Activated CD4-positive, alpha-beta T cell treated with anti-CD3 and anti-CD28 coated beads for 48 hours (primary cell): Measurements from ENCODE around the gene PRRT2.
"Not testable (repeated sequence)": the region's sequence is repeated elsewhere in the genome, so short reads cannot be mapped to it uniquely, and the experiment has no call there.

Experiments
- DNase-seq: peaks from one replicate; pipeline ENCODE4 v3.0.0-alpha.2; 2020

The PRRT2 gene

DNA sequence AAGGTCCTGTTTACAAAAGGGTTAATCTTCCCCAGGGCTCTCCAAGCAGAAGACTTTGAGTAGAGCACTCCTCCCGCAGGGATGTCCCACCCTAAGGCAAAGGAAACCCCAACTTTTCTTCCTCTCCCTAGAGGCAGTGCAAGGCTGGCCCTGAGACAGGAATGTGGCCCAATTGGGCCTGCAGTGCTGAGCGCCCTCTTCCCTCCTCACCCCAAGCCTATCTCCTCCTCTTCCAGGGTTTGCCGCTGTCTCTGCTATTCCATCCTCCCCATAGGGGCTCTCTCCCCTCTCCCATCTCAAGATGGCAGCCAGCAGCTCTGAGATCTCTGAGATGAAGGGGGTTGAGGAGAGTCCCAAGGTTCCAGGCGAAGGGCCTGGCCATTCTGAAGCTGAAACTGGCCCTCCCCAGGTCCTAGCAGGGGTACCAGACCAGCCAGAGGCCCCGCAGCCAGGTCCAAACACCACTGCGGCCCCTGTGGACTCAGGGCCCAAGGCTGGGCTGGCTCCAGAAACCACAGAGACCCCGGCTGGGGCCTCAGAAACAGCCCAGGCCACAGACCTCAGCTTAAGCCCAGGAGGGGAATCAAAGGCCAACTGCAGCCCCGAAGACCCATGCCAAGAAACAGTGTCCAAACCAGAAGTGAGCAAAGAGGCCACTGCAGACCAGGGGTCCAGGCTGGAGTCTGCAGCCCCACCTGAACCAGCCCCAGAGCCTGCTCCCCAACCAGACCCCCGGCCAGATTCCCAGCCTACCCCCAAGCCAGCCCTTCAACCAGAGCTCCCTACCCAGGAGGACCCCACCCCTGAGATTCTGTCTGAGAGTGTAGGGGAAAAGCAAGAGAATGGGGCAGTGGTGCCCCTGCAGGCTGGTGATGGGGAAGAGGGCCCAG lies 1.0 kb downstream of the PRRT2 start:
- DNase-seq, result no peak

DNA sequence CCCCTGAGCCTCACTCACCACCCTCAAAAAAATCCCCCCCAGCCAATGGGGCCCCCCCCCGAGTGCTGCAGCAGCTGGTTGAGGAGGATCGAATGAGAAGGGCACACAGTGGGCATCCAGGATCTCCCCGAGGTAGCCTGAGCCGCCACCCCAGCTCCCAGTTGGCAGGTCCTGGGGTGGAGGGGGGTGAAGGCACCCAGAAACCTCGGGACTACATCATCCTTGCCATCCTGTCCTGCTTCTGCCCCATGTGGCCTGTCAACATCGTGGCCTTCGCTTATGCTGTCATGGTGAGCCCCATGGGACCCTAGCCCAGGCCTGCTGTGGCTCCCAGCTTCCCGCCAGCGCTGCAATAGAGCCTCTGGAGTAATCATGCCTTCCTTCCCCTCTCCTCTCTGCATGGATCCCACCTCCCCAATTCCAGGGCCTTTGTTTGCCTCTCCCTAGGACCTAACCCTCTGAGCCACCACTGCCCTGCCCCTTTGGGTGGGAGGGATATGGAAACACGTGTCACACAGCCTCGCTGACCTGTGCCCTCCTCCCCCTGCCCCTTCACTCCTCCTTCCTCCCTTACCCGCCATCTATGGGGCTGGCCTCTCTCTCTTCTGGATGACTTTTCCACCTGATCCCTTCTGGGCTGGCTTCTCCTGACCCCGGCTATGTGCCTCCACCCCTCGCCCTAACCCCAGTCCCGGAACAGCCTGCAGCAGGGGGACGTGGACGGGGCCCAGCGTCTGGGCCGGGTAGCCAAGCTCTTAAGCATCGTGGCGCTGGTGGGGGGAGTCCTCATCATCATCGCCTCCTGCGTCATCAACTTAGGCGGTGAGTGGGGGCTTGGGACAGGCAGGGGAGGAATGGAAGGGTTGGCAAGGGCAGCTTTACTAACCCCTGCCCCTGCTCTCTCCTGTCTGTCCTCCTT lies 1.9 kb downstream of the PRRT2 start:
- no peak for DNase-seq

DNA sequence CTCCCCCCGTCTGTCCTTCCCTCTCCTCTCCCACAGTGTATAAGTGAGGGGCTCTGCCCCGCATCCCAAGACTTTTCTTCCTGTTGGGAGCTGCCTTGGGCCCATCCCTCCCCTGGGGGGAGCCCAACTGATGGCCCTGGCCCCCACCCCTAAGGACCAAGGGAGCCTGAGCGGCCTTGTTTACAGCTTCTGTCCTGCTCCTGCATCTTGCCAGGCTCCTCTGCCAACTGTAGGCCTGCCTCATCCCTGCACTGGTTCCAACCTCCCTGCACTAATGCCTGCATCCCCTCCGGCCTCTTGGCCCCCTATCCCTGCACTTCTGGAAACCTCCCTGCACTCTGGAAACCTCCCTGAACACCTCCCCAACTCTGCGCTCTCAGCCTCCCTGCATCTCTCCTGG lies 2.6 kb downstream of the PRRT2 start:
- DNase-seq, result no peak

DNA sequence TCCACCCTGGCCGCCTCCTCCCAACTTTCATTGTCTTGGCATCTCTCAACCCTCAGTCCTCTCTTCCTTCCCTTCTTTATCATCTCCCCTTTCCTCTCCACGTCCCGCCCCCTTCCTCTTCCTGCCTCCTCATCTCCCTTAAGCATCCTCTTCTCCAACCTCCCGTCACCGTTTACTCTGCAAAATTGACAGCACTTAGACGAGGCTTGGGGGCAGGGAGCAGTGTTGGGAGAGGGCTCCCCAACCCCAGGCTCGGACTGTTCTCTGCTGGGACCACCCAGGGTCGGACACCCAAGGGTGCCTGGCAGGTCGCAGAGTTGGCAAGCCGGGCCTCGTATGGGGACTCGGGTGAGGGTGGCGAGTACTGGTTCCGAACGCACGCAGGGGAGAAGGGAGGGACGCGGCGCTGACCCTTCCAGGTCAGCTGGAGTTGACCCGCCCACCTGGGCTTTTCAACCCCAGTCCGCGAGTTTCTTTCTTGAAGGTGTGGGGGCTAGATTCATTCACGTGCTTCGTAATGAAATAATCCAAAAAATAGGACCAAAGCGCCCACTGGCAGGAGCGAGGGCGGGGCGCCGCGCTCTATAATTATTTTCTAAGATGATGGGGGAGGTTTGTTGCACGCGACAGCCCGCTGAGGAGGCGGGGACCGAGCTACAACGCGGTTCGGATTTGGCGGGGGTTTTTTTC lies 3.2 kb downstream of the PRRT2 start:
- DNase-seq, result peak; percentile 72

DNA sequence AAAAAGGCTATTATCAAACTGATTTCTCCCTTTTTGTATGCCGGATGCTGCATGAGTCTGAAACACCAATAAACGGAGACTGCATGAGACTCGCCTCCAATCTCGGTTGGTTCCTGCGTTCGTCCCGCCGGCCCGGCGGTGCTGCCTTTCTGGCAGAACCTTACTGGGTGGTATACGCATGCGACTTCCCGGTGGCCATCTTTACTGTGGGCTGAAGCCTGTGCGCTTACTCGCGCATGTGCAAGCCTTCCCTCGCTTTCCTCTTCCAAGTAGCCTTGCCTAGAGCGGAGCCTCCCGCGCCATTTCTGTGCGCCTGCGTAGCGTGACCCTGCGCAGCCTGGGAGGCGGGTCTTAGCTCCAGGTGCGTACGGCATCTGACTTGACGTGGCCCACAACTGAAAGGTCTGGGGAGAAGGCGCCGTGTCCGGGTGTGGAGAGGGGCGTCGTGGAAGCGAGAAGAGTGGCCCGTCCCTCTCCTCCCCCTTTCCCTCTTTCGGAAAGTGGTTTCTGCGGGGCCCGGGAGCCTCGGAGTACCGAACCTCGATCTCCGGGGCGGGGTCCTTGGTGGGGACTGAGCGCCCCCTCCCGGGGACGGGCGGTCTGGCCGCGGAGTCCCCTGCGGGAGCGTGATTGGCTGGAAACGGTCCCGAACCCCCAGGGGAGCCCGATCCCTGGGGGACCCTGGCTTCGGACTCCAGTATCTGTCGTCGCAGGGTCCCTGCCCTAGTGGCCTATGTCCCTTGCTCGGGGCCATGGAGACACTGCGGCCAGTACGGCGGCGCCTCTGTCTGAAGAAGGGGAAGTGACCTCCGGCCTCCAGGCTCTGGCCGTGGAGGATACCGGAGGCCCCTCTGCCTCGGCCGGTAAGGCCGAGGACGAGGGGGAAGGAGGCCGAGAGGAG lies 4.0 kb downstream of the PRRT2 start, which contains the start of gene PAGR1:
TSS of gene PAGR1 (plus strand) at position 360 of the 901 bp plus-strand sequence. CDS start at position 734, 374 bp downstream.
- DNase-seq, result peak; percentile 99

DNA sequence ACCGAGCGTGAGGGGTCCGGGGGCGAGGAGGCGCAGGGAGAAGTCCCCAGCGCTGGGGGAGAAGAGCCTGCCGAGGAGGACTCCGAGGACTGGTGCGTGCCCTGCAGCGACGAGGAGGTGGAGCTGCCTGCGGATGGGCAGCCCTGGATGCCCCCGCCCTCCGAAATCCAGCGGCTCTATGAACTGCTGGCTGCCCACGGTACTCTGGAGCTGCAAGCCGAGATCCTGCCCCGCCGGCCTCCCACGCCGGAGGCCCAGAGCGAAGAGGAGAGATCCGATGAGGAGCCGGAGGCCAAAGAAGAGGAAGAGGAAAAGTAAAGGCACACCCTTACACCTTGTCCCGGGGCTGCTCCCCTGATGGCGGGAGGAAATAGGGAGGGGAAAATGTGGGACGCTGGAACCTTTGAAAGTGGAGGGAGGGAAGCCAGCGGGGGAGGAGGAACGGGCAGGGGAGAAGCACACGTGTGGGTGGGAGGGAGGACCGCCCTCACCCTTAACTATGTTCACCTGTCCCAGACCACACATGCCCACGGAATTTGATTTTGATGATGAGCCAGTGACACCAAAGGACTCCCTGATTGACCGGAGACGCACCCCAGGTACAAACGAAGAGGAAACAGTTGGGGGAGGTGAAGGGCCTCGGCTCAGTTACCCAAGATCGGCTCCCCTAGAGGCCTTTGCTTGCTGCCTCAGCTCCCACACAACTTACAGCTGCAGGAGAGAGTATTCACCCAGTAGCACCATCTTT lies 4.9 kb downstream of the PRRT2 start:
- peak; percentile 84 for DNase-seq

DNA sequence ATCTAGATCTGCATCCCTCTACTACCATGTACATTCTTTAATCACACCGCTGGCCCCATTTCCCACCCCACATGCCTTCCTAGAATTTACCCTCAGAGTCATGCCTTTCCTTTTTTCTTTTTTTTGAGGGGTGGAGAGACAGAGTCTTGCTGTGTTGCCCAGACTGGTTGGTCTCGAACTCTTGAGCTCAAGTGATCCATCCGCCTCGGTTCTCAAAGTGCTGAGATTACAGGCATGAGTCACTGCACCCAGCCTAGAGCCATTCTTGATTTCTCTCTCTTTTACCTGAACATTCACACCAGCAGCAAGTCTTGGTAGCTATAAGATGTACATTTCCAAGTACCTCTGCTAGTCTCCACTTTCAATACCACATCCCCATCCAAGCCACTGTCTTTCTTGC lies 6.1 kb downstream of the PRRT2 start:
- DNase-seq, result no peak

DNA sequence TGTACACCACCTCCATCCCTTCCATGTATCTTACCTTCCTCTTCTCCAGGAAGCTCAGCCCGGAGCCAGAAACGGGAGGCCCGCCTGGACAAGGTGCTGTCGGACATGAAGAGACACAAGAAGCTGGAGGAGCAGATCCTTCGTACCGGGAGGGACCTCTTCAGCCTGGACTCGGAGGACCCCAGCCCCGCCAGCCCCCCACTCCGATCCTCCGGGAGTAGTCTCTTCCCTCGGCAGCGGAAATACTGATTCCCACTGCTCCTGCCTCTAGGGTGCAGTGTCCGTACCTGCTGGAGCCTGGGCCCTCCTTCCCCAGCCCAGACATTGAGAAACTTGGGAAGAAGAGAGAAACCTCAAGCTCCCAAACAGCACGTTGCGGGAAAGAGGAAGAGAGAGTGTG lies 7.5 kb downstream of the PRRT2 start:
- no peak for DNase-seq

DNA sequence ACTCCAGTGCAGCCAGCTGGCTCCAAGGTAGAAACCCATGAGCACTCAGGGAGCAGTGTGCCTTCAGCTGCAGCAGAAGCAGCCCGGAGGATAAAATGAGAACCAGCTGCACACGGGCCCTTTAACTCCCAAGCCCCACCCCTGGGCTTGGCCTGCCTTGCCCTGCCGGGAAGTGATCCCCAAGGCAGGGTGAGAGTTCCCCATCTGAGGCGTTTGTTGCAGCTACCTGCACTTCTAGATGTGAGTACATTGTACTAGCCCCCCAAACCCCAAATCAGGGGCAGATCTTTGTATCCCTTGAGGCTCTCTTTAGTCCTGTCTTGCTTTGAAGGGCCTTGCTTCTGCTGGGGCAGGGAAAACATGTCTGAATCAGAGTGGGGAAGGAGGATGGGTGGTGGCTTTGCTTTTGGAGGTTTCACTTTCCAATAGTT lies 8.3 kb downstream of the PRRT2 start, which contains the start of gene MVP:
TSS of gene MVP (plus strand) at position 192 of the 431 bp plus-strand sequence. CDS start 10,088 bp downstream, outside the sequence.
- DNase-seq, result peak; percentile 72

DNA sequence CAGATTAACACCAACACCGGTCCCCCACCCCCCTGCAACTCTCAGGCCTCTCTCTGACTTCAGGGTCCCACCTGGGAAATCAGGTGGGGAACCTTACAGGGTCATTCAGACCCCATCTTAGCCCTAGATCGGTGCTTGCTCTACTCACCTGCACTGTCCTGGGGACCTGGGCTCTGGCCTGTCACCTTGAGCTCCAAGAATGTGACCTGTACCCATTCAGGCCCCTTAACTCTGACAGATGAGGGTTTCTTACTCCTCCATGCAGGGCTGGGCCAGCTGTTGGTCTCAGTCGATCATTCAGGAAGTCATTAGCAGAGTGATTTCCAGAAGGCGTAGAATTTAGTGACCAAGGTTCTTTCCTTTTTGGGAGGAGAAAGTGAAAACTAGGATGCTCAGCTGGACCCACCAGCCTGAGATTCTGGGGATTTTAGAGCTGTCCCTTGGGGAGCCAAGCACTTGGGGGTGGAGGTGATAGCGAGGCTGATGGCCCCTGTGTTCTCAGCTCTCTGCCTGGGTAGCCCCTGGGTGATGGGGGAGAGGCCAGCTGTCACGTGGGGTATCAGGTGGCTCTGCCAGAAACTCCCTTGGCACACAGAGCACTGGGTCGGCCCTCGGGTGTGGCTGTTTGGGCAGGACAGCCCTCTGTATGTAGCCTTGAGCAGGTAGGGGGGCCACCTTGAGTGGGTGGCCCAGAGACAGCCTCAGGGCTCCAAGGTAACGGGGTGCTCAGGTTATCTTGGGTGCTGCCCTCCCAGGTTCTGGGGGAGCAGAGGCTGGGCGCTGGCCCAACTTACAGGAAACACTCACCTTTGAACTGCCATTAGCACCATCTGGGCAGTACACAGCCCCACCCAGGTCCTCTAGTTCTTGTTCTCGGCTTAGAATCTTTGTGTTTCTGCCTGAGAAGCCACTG lies 9.0 kb downstream of the PRRT2 start:
- DNase-seq, result peak; percentile 71

DNA sequence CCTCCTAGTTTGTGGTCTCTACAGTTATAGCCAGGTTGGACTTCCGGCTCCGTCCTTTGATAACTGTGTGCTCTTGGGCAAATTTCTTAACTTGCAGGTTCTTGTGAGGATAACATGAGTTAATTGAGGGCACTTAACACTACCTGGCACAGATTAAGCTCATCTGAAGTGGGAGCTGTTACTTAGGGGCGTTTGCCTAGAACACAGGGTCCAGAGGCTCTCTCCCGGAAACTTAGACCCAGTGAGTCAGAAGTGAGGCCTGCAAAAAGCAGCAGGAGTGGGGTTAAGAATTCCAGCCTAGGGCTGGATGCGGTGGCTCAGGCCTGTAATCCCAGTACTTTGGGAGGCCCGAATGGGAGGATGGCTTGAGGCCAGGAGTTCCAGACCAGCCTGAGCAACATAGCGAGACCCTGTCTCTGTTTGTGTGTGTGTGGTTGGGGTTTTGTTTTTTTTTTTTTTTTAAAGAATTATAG lies 9.7 kb downstream of the PRRT2 start:
- DNase-seq, result no peak

DNA sequence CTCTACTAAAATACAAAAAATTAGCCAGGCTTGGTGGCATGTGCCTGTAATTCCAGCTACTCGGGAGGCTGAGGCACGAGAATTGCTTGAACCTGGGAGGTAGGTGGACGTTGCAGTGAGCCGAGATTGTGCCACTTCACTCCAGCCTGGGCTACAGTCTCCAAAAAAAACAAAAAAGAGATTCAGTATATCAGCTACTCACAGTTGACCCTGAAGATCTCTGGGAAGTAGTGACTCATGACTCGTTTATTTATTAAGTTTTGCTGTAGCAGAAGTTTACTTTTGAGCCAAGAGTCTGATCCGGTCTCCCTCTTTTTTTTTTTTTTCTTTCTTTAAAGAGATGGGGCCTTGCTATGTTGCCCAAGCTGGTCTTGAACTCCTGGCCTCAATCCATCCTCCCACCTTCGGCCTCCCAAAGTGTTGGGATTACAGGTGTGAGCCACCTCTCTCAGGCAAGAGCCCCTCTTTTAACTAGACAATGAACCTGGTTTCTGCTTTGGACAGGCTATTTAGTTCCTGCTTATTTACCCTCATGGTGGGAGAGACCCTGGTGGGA lies 12.7 kb downstream of the PRRT2 start:
- no peak for DNase-seq

DNA sequence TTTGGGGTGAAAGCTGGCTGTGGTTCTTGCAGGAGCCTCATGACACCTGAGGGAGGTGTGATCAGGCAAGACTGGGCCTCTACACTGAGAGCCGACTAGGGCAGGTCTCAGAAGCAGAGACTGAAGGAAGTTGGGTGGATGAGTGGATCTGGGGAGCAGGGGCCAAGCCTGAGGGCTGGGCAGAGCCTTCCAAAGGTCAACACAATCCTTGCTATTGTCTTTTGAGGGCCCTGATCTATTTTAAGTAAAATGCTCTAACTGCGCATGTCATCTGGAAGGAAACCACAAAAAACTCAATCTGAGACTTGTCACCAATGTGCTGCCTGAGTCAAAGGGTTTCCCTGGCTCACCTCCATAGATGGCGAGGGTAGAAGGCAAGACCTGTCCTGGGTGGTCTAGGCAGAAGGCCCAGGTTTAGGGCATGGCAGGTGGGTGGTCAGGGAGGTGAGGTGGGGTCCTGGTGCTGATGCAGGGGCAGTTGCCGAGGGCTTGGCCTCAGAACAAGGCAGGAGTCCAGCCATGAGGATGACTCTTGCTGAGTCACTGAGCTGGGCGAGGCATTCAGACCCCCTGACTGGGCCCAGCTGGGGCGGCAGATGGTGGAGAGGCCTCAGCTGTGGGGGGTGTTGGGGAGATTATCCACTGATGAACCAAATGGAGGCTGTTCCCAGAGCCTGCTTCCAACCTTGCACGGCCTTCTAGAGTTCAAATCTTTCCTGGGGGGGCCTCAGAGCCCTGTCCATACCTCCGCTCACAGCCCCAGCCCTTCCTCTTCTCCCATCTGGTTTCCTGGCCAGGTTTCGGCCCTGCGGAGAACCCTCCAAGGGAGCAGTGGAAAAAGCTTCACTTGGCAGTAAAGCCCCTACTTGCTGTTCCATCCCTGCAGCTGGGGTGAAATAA lies 13.4 kb downstream of the PRRT2 start:
- DNase-seq, result peak; percentile 65

DNA sequence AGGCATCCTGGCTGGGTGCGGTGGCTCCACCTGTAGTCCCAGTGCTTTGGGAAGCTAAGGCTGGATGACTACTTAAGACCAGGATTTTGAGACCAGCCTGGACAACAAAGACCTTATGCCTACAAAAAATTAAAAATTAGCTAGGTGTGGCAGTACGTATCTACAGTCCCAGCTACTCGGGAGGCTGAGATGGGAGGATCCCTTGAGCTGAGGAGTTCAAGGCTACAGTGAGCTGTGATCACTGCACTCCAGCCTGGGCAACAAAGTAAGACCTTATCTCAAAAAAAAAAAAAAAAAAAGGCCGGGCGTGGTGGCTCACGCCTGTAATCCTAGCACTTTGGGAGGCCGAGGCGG lies 14.3 kb downstream of the PRRT2 start:
- no peak for DNase-seq

DNA sequence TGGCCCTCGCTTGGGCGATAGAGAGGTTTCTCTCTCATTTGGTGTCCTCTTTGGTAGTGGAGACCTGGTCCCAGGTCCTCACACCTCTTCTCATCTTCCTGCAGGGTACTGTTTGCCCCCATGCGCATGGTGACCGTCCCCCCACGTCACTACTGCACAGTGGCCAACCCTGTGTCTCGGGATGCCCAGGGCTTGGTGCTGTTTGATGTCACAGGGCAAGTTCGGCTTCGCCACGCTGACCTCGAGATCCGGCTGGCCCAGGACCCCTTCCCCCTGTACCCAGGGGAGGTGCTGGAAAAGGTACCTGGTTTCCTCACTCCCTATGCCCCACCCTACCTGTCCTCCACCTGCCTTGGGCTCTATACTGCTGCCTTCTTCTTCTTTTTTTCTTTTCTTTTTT lies 18.8 kb downstream of the PRRT2 start:
- DNase-seq, result no peak

DNA sequence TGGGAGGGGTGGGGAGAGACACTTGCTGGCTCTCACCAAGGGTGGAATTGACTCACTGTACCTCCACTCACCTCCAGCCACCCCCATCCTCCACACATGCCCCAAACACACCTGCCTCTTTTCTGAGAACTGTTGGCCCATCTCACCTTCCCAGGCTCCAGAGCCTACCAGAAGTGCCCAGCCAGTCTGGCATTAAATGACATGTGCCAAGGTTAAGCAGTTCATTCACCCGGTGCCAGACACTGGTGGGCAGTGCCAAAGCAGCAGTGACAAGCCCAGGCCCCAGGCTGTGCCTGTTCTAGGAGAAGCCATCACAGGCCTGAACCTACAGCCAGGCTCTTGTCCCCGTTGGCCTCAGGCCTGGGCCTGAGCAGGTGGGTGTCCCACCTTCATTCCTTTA lies 19.5 kb downstream of the PRRT2 start:
- DNase-seq, result no peak

DNA sequence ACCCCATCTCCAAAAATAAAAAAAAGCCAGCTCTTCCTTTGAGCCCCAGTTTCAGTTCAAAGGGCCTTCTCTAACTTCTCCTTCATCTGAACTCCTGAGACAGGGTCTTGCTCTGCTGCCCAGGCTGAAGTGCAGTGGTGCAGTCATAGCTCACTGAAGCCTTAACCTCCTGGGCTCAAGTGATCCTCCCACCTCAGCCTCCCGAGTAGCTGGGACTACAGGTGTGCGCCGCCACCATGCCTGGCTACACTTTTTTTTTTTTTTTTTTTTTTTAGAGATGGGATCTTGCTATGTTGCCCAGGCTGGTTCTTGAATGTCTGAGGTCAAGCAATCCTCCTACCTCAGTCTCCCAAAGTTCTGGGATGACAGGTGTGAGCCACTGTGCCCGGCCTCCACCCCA lies 21.2 kb downstream of the PRRT2 start:
- not testable (repeated sequence) for DNase-seq

DNA sequence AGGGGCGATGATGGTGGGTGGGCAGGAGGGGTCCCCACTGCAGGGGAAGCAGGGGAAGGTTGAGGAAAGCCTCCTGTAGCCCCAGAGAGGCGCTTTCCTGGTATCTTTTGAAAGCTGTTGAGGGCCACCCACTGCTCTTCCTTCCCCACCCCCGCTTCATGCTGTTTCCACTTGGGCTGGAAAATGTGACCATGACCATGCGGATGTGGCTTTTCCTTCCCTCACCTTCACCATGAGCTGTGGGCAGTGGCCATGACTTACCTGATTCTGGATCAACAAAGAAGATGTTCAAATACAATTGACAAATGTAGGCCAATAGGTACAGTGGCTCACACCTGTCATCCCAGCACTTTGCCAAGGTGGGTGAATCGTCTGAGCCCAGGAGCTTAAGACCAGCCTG lies 22.1 kb downstream of the PRRT2 start:
- peak; percentile 52 for DNase-seq
